OCI-LY1 (cell line): Measurements from ENCODE around the gene UCMA.
A peak's percentile ranks its signal among the peaks of the same experiment; 100 is the strongest.

Experiments
- CTCF ChIP-seq: fragments of 200-600 bp; sonication (generic), shearing (Covaris generic); IDR thresholded peaks from 2 replicates; pipeline ENCODE4 v1.5.1; 2017; ENCODE audit warnings: mild to moderate bottlenecking, antibody characterized with exemption, low read length, moderate library complexity, mixed read lengths
- EZH2 ChIP-seq: fragments of 200-600 bp; sonication (generic), shearing (Covaris generic); IDR thresholded peaks from 2 replicates; pipeline ENCODE4 v1.8.0; 2017; ENCODE audit warnings: borderline replicate concordance, mixed run types, mild to moderate bottlenecking, antibody characterized with exemption, low read length, moderate library complexity, mixed read lengths

GRCh38 chr10:13271552-13272163, 37.5 kb upstream of the UCMA start:
- peak; percentile 83 for TF ChIP-seq CTCF
- TF ChIP-seq EZH2, result no peak
